Heart left ventricle (tissue), 13 donors: ENCODE results near the gene OR51B2.
"Not testable (repeated sequence)": the region's sequence is repeated elsewhere in the genome, so short reads cannot be mapped to it uniquely, and the experiment has no call there.

Source experiments
- CTCF ChIP-seq, 12 donors: fragments of 200-600 bp; sonication (generic) in 4 of 12; IDR thresholded peaks; one replicate each; pipeline versions ENCODE4 v1.5.0 to v1.8.0; 2018 to 2022; ENCODE audit warnings: antibody characterized with exemption in 12 of 12, mild to moderate bottlenecking in 5 of 12
- POLR2A ChIP-seq, 2 donors: fragments of 450-650 bp; IDR thresholded peaks; one replicate each; pipeline ENCODE4 v1.6.1; 2017; ENCODE audit warnings: antibody characterized with exemption in 2 of 2, mild to moderate bottlenecking in 2 of 2, moderate library complexity in 2 of 2
- donor health status: ischemic (EF 13 %, LVEDD 7.1; RV severe dilation, severe dysfunction).
- donor health status: DM: no; HTN: yes; CAD: no.
- donor health status: DM: no; HTN: no; CAD: no.
- donor health status: ischemic (EF 25% LVEDD 6.9; RV normal size, moderate dysfunction).
- donor health status: ischemic (EF 25% LVEDD 5.7; RV mildly dilated, moderate dysfunction).
- donor health status: ischemic (EF 35%, LVEDD 5.7; RV mildly dilated, moderate dysfunction).
- donor health status: nonischemic (EF 11% LVEDD 7.7; RV severe dilation, severe dysfunction).
- donor health status: DM: yes; HTN: yes; CAD: no.
- donor health status: PGD.
- donor health status: ischemic (EF 29% LVEDD 5.4; RV normal size, mild dysfunction).
- donor health status: nonischemic (EF 23%, LVEDD 6.1; RV moderate dilation, normal function).

GRCh38 chr11:5313326-5314023 lies 10.6 kb downstream of the OR51B2 start:
- not testable (repeated sequence) for TF ChIP-seq CTCF, POLR2A (IDR thresholded peaks at IDR 0.05)
